Omental fat pad (tissue), 4 donors: Measurements from ENCODE around the gene GPR39. TPM values are rescaled to one million over a fixed set of nuclear protein-coding genes. Genes with fewer than 3 reads are reported as not detected.

Experiments
- ATAC-seq: fragments of 150-250 bp; one replicate; pipeline ENCODE4 v1.9.1; 2016; ENCODE audit warnings: mild to moderate bottlenecking, moderate library complexity; ENCODE audit not compliant: low FRiP score
- DNase-seq: peaks from one replicate; pipeline ENCODE4 v3.0.0-alpha.2; 2019; ENCODE audit warnings: low spot score
- total RNA-seq, 4 donors: library from RNA; depleted of rRNA; stranded (reverse); fragments of >200 nt; gene quantifications; one replicate each; pipeline ENCODE4 v1.1.0, GENCODE V29; 2016
- TF ChIP-seq, protein P1 (sequence below), 3 donors: fragments of 450-650 bp; IDR thresholded peaks; one replicate each; pipeline ENCODE4 v1.5.1; 2016 to 2017; ENCODE audit warnings: antibody characterized with exemption in 3 of 3, mild to moderate bottlenecking in 3 of 3, moderate library complexity in 2 of 3

The GPR39 gene
- total RNA-seq, 4 donors from 2014 or later: not detected

DNA sequence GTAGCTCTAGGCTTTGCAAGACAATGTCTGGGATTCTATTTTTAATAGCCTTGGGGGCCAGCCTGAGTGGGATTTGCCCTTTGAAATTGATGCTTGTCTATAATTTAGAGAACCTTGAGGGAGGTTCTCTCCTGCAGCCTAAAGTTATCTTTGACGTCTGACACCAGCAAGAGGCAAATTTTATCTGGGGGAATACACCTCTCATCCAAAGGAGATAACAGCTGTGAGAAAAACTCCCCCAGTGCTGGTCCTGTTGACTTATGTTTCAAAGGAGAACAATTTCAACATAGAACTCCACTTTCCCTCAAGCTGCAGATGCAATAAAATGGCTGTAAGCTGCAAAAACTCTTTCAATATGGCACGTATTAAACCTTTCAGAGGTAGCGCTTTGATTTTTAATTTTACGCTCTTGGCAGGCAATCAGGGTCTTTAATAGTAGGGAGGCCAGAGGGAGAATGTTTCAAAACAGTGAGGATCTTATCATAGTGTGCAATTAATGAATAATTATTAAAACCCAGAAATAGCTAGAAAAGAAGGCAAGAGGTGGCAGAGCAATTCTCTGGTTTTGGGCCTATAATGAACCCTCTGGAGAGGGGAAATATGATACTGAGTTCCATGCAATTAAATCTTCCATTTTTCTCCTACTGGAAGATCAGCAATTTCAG is 191.0 kb downstream of the GPR39 start:
- no peak for DNase-seq
- TF ChIP-seq, protein P1, sequence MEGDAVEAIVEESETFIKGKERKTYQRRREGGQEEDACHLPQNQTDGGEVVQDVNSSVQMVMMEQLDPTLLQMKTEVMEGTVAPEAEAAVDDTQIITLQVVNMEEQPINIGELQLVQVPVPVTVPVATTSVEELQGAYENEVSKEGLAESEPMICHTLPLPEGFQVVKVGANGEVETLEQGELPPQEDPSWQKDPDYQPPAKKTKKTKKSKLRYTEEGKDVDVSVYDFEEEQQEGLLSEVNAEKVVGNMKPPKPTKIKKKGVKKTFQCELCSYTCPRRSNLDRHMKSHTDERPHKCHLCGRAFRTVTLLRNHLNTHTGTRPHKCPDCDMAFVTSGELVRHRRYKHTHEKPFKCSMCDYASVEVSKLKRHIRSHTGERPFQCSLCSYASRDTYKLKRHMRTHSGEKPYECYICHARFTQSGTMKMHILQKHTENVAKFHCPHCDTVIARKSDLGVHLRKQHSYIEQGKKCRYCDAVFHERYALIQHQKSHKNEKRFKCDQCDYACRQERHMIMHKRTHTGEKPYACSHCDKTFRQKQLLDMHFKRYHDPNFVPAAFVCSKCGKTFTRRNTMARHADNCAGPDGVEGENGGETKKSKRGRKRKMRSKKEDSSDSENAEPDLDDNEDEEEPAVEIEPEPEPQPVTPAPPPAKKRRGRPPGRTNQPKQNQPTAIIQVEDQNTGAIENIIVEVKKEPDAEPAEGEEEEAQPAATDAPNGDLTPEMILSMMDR (IDR thresholded peaks at IDR 0.05): no peak
- ATAC-seq: no peak

- TF ChIP-seq, protein P1 (IDR thresholded peaks at IDR 0.05): no peak
- DNase-seq (no peak), ATAC-seq (no peak)
Observed at GRCh38 chr2:132608311-132608710, 191.7 kb downstream of the GPR39 start.

DNA sequence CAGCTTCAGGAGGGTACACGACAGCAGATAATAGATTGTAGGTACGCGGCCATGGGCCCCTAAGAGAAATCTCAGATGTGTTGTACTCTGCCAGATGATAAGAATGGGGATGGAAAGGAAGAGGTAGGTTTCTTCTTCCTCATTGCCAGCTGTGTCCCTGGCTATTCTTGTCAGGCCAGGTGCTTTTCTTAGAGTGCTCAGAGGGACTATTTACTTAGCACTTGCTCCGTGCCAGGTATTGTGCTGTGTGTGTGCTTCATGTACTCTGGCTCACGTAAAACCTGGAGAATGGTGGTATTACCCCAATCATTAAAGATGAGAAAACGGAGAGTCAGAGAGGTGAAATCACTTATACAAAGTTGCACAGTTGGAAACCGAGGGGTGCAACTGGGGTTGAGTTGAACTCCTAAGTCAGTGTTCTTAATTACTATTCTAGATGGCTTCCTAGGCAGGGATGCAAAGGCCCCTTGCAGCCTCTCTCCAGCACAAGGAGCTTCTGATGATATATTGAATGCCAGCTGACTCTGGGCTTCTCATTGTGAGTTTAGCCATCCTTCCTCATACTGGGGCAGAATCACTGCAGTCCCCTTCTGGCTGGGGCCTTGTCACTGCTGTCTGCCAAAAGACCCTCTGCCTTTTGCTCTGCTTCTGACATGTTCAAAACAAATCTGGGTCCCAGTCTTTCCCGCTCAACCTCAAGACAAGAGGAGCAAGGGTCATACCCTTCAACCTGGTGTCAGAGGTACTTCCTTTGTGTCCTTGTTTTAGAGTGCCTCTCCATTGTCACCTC is 192.7 kb downstream of the GPR39 start:
- ATAC-seq: no peak
- TF ChIP-seq, protein P1 (IDR thresholded peaks at IDR 0.05): no peak
- DNase-seq: no peak

DNA sequence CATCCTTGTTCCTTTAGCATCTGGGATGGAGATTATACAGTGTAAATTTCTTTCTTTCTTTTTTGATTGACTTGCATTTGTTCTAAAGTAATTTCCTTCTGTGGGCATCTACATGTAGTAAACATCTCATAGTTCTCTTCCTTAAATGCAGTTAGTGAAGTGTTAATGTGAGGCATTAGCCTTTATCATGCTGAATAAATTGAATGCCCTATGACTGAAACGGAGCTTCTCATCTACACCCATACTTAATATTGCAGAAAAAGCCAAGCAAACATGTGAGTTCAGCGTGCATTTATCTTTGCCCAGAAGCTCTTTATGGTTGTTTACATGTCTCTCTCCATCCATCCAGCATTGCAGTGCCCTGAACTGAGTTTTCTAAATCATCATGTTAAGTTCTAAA is 195.1 kb downstream of the GPR39 start:
- TF ChIP-seq, protein P1 (IDR thresholded peaks at IDR 0.05): no peak
- no peak for DNase-seq
- no peak for ATAC-seq

- ATAC-seq: no peak
- DNase-seq: no peak
- TF ChIP-seq, protein P1 (IDR thresholded peaks at IDR 0.05): no peak
Observed at GRCh38 chr2:132615329-132616085, 198.9 kb downstream of the GPR39 start.

- DNase-seq: no peak
- TF ChIP-seq, protein P1 (IDR thresholded peaks at IDR 0.05): no peak
- no peak for ATAC-seq
Observed at GRCh38 chr2:132617989-132618388, 201.4 kb downstream of the GPR39 start.
